DND-41 (cell line): Measurements from ENCODE around the gene GJB5.

Experiments
- ATAC-seq: fragments of 200-7000 bp; cut with Tn5 transposase; 3 replicates; pipeline ENCODE4 v1.9.1; 2021; ENCODE audit warnings: low read depth; ENCODE audit not compliant: insufficient read depth
- DNase-seq: peaks from one replicate; pipeline ENCODE4 v3.0.0-alpha.2; 2020
- H2AFZ ChIP-seq: 2 replicates; pipeline ENCODE4 v1.6.0; 2012; ENCODE audit warnings: low read depth, low read length
- H3K27ac ChIP-seq: 2 replicates; pipeline ENCODE4 v1.5.1; 2012; ENCODE audit warnings: low read length, inconsistent platforms
- H3K27me3 ChIP-seq: fragments of 200-600 bp; sonication (generic); 2 replicates; pipeline ENCODE4 v1.6.0; 2012; ENCODE audit warnings: low read length, mild to moderate bottlenecking, inconsistent platforms; ENCODE audit not compliant: insufficient read depth, poor library complexity
- H3K36me3 ChIP-seq: 2 replicates; pipeline ENCODE4 v1.5.1; 2012; ENCODE audit warnings: low read length, inconsistent platforms; ENCODE audit not compliant: insufficient read depth
- H3K4me1 ChIP-seq: 2 replicates; pipeline ENCODE4 v1.5.1; 2012; ENCODE audit warnings: mild to moderate bottlenecking, low read length; ENCODE audit not compliant: insufficient read depth
- H3K4me2 ChIP-seq: 2 replicates; pipeline ENCODE4 v1.6.0; 2012; ENCODE audit warnings: mild to moderate bottlenecking, moderate library complexity, low read length, inconsistent platforms; ENCODE audit not compliant: insufficient read depth
- H3K4me3 ChIP-seq, 2 experiments: fragments of 200-600 bp in 1 of 2; shearing (Covaris generic) in 1 of 2; 2 replicates each; pipeline ENCODE4 v1.5.1; 2012 to 2016; ENCODE audit warnings: inconsistent platforms in 2 of 2, low read length in 2 of 2, mild to moderate bottlenecking in 2 of 2, low read depth in 1 of 2, moderate library complexity in 1 of 2
- H3K79me2 ChIP-seq: 2 replicates; pipeline ENCODE4 v1.6.0; 2012; ENCODE audit warnings: low read length, inconsistent platforms; ENCODE audit not compliant: insufficient read depth
- H3K9ac ChIP-seq: 2 replicates; pipeline ENCODE4 v1.6.0; 2012; ENCODE audit warnings: low read depth, mild to moderate bottlenecking, inconsistent platforms, low read length, moderate library complexity
- H3K9me3 ChIP-seq: 2 replicates; pipeline ENCODE4 v1.5.1; 2012; ENCODE audit warnings: low read length, moderate library complexity, mild to moderate bottlenecking, inconsistent platforms; ENCODE audit not compliant: insufficient read depth, severe bottlenecking
- H4K20me1 ChIP-seq: 2 replicates; pipeline ENCODE4 v1.6.0; 2012; ENCODE audit warnings: low read length; ENCODE audit not compliant: insufficient read depth
- CTCF ChIP-seq: IDR thresholded peaks from 2 replicates; pipeline ENCODE4 v1.5.1; 2012; ENCODE audit warnings: borderline replicate concordance, low read length, moderate library complexity, mild to moderate bottlenecking; ENCODE audit not compliant: poor library complexity, severe bottlenecking; ENCODE audit errors: extremely low read depth
- EZH2 ChIP-seq: IDR thresholded peaks from 3 replicates; pipeline ENCODE4 v1.6.1; 2012; ENCODE audit warnings: borderline replicate concordance, low read depth, mild to moderate bottlenecking, moderate library complexity, low read length, inconsistent platforms; ENCODE audit not compliant: severe bottlenecking

GJB5 gene

GRCh38 chr1:34787461-34788420 lies 32.9 kb downstream of the GJB5 start:
- Histone ChIP-seq H3K9ac (no peak overlapping the region), H3K4me3 (no peak overlapping the region), H2AFZ (no peak overlapping the region), H3K36me3 (no peaks in the 10 kb centered on the region), H3K79me2 (no peaks in the 10 kb centered on the region), H3K27ac (no peak overlapping the region), H3K9me3 (no peaks in the 10 kb centered on the region), H3K4me1 (no peaks in the 10 kb centered on the region), H3K27me3 (no peaks in the 10 kb centered on the region), H3K4me2 (no peak overlapping the region), H4K20me1 (peaks cover 18% of the 10 kb centered on the region)
- DNase-seq (peak; percentile 7), ATAC-seq (no peak)
- TF ChIP-seq CTCF (peak; percentile 46), EZH2 (no peak)

GRCh38 chr1:34790985-34791384 lies 36.1 kb downstream of the GJB5 start:
- no peak overlapping the region for H3K4me2 ChIP-seq
- TF ChIP-seq EZH2 = no peak
- no peak for TF ChIP-seq CTCF

GRCh38 chr1:34792424-34792823 lies 37.6 kb downstream of the GJB5 start:
- Histone ChIP-seq H4K20me1 (peaks cover 5% of the 10 kb centered on the region; the same call in 1 of the 2 replicates), H2AFZ (no peak overlapping the region), H3K4me3 (no peak overlapping the region), H3K79me2 (no peaks in the 10 kb centered on the region), H3K9ac (no peak overlapping the region), H3K4me2 (no peak overlapping the region), H3K9me3 (no peaks in the 10 kb centered on the region), H3K36me3 (no peaks in the 10 kb centered on the region), H3K27ac (no peak overlapping the region), H3K27me3 (no peaks in the 10 kb centered on the region), H3K4me1 (no peaks in the 10 kb centered on the region)
- TF ChIP-seq EZH2 (no peak), CTCF (no peak)
- no peak for ATAC-seq
- DNase-seq = no peak

More at GRCh38 chr1:34790985-34791384, 36.1 kb downstream of the GJB5 start:
- H3K27ac ChIP-seq = no peak overlapping the region
- H3K79me2 ChIP-seq = no peaks in the 10 kb centered on the region
- ATAC-seq (no peak), DNase-seq (no peak)
- H4K20me1 ChIP-seq = peaks cover 16% of the 10 kb centered on the region
- no peaks in the 10 kb centered on the region for H3K9me3 ChIP-seq
- no peaks in the 10 kb centered on the region for H3K27me3 ChIP-seq
- no peaks in the 10 kb centered on the region for H3K4me1 ChIP-seq
- no peaks in the 10 kb centered on the region for H3K36me3 ChIP-seq
- H2AFZ ChIP-seq = no peak overlapping the region
- no peak overlapping the region for H3K4me3 ChIP-seq
- H3K9ac ChIP-seq = no peak overlapping the region
